ENCODE measurements around the gene CFAP221. TPM values are rescaled to one million over a fixed set of nuclear protein-coding genes. Genes with fewer than 3 reads are reported as not detected.

CFAP221 gene
- total RNA-seq, 1 experiment from 2014 or later: 0.20 TPM

DNA sequence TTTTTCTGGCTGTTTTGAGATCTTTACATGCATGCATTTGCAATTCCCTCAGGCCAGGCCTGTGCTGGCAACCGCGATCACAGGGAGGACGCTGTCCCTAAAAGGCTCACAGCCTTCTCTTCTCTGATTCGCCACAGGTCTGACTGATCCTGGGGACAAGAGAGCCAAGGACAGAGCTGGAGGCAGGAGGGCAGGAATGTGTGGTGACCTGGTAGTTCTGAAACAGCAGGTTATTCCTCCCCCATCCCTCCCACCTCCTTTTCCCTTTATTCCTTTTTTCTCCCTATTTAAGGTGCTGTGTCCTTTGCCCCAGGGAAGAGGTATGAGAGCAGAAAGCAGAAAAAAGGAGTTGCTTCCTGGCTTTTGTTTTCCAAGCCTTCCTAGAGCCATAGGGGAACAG lies 156.6 kb downstream of the CFAP221 start:
- DNase-seq: peak; percentile 85
- Histone ChIP-seq H3T11ph (ENCODE audit: low read length) (no peak overlapping the region), H3K9ac (ENCODE audit: extremely low read depth, insufficient read length, low read length) (no peak overlapping the region), H2BK5ac (ENCODE audit: insufficient read length, low read length) (no peak overlapping the region), H3K79me1 (ENCODE audit: insufficient read depth, low read depth, low read length, poor library complexity, severe bottlenecking) (no peaks in the 10 kb centered on the region), H3K14ac (ENCODE audit: insufficient read depth, low read length) (no peak overlapping the region), H3K9me3 (ENCODE audit: control insufficient read depth, low read depth, low read length) (no peaks in the 10 kb centered on the region), H2BK12ac (ENCODE audit: insufficient read length, low read depth, low read length) (no peak overlapping the region), H2BK120ac (ENCODE audit: low read depth, low read length, poor library complexity, severe bottlenecking) (no peak overlapping the region), H3K27me3 (ENCODE audit: insufficient read depth, low read length) (no peaks in the 10 kb centered on the region), H2BK20ac (ENCODE audit: low read depth, low read length, poor library complexity, severe bottlenecking) (no peak overlapping the region), H3K27ac (ENCODE audit: insufficient read length, low read depth, low read length) (peak overlapping the region; percentile 73), H3K4ac (ENCODE audit: low read depth, low read length) (no peak overlapping the region), H3K23me2 (ENCODE audit: insufficient read length, low read depth, low read length, poor library complexity, severe bottlenecking) (no peaks in the 10 kb centered on the region), H2AK5ac (ENCODE audit: insufficient read length, low read length) (no peak overlapping the region), H4K8ac (replicated peaks; ENCODE audit: insufficient read length, low read depth, low read length) (no peak overlapping the region), H2BK15ac (ENCODE audit: low read depth, low read length) (no peak overlapping the region), H3K23ac (ENCODE audit: insufficient read length, low read depth, low read length) (no peak overlapping the region), H4K5ac (ENCODE audit: insufficient read length, low read depth, low read length) (no peak overlapping the region), H3K56ac (ENCODE audit: insufficient read length, low read depth, low read length) (no peak overlapping the region), H3K4me1 (ENCODE audit: insufficient read depth, low read length) (peaks cover 12% of the 10 kb centered on the region; the same call in 1 of the 2 replicates), H3K4me2 (ENCODE audit: insufficient read depth, insufficient read length, low read length) (peak overlapping the region; percentile 7), H4K20me1 (ENCODE audit: control insufficient read depth, insufficient read depth, insufficient read length) (no peaks in the 10 kb centered on the region), H3K18ac (ENCODE audit: insufficient read length, low read depth, low read length) (no peak overlapping the region), H2AFZ (ENCODE audit: low read length) (no peak overlapping the region), H3K79me2 (ENCODE audit: insufficient read depth, low read length) (no peaks in the 10 kb centered on the region), H4K91ac (ENCODE audit: insufficient read length, low read depth, low read length) (no peak overlapping the region)
- H3K36me3 Mint-ChIP-seq (ENCODE audit: insufficient read depth in 1 of 3, low read depth in 3 of 3): peaks cover 8 to 10% (median 9%) of the 10 kb centered on the region in 3 experiments
- peaks cover 55 to 69% of the 10 kb centered on the region in 2 experiments for H3K4me1 Mint-ChIP-seq
- H3K27ac Mint-ChIP-seq: peak overlapping the region; percentile 97 to 99 (median 99)
- H3K4me3 Mint-ChIP-seq: peak overlapping the region; percentile 46 to 58; a peak in 4 of 5 replicates
- H3K27me3 Mint-ChIP-seq (ENCODE audit: low read depth): peaks cover 1% of the 10 kb centered on the region; the same call in 1 of the 2 replicates
- TF ChIP-seq, protein P1, sequence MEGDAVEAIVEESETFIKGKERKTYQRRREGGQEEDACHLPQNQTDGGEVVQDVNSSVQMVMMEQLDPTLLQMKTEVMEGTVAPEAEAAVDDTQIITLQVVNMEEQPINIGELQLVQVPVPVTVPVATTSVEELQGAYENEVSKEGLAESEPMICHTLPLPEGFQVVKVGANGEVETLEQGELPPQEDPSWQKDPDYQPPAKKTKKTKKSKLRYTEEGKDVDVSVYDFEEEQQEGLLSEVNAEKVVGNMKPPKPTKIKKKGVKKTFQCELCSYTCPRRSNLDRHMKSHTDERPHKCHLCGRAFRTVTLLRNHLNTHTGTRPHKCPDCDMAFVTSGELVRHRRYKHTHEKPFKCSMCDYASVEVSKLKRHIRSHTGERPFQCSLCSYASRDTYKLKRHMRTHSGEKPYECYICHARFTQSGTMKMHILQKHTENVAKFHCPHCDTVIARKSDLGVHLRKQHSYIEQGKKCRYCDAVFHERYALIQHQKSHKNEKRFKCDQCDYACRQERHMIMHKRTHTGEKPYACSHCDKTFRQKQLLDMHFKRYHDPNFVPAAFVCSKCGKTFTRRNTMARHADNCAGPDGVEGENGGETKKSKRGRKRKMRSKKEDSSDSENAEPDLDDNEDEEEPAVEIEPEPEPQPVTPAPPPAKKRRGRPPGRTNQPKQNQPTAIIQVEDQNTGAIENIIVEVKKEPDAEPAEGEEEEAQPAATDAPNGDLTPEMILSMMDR (conservative IDR thresholded peaks at IDR 0.05): no peak
- no CpG with 5 or more reads among the region's 4 CpGs for WGBS (ENCODE audit: extremely low coverage, insufficient read length, low lambda C conversion rate)
- peaks cover 10% of the 10 kb centered on the region in 2 experiments; a peak in 3 of 5 replicates for H3K9me3 Mint-ChIP-seq

Measured in H9 (cell line).